ENCODE data around the gene PDAP1.
A peak's percentile ranks its signal among the peaks of the same experiment; 100 is the strongest.
"Not testable (repeated sequence)": the region's sequence is repeated elsewhere in the genome, so short reads cannot be mapped to it uniquely, and the experiment has no call there.

Gene PDAP1

DNA sequence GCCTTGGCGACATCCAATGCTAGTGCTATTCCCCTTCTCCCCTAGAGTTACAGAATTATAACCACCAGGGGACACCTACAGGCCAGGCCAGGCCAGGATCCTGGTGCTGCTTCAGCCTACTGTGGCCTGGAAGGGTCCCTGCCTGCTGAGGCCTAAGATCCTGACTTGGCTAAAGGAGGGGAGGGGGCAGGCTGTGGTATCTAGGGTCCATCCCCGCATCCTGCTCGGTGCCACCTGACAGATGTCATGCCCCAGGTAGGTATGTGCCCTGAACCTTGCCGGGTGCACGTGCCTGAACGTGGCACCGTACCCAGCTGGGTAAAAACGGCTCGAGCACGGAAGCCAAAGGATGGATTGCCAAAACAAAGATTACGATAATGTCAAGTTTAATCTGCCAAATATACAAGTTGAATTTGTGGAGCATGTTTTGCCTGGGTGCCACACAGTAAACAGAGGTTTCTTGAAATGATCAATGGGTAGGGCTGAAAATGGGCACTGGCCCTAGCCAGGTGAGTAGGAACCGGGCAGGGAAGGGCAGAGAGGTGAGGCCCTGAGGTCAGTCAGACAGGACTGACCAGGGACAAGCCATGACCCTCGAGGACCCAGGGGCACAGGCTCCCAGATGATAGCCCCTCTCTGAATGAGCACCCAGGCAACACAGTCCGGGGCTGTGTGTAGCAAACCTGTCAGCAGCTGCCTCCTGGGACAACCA is 12.6 kb downstream of the PDAP1 start:
- DNase-seq = no peak

- DNase-seq = no peak
Observed at GRCh38 chr7:99394188-99394502, 14.3 kb downstream of the PDAP1 start.

DNA sequence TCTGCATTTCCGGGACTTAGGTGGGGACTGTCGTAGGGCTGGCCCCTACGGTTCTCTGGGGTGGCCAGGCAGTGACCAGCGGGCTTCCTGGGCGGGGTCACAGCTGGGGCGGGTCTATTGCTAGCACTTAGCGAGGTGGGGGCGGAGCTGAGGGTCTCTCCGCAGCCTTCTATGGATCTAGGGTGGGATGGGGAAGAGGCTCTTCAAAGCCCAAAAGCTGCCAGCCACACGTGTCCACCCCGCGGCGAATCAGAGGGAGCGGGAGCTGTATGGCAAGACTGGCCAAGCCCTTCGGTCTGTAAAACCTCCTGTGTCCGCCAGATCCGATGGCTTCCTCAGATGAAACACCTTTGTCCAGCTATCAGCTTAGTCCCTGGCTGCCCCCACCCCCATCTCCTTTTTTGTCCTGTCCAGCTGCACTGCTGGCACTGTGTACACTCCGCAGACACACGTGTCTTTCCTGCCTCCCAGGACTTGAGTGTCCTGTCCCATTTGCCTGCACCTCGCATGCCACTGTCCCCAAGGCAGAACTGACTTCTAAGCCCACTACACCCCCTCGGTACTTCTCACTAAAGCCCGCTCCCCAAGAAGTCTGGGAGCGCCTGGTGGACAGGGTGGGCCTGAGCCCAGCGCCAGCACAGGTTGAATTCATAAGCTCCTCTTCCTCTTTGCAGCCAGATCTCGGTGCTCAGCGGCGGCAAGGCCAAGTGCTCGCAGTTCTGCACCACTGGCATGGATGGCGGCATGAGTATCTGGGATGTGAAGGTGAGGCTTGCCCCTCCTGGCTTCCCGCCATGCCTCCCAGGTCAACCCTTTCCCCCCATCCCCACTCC is 14.8 kb downstream of the PDAP1 start:
- DNase-seq = no peak

DNA sequence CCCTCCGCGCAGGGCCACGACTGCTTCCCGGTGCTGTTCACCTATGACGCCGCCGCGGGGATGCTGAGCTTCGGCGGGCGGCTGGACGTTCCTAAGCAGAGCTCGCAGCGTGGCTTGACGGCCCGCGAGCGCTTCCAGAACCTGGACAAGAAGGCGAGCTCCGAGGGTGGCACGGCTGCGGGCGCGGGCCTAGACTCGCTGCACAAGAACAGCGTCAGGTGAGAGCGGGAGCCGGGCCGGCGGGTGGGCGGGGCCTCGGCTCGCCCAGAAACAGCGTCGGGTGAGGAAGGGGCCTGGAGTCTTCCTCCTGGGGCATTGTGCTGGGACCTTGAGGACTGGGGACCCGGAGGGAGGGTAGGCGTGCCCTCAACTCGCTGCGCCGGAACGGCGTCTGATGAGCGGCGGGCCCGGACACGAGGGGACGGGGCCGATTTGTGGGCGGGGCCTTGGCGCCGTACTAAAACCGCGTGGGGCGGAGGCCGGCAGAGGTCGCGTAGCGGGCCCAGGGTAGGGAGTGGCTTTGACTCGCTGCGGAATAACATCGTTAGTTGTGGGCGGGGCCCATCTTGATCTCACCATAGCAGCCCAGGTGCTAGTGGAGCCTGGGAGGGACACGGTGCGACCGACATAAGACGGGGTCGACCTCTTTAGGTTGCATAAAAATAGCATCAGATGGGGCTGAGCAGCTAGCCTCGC is 15.6 kb downstream of the PDAP1 start:
- peak; percentile 86 for DNase-seq

DNA sequence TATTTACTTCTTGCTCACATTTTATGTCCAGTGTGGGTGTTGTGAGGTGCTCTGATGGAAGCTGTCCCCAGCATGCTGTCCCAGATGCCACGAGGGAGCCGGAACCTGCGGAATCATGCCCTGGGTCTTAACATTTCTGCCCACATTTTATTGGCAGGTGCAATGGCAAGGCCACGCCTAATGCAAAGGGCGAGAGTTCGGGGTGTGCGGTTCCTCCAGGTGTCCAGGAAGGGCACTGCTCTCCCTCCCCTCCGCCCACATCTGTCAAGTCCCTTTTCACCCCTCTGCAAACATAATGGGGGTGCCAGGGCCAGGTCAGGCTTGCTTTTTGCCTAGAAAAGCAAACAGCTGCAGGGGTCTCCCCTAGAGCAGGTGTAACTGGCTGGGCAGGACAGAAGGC is 16.4 kb downstream of the PDAP1 start:
- DNase-seq = no peak

DNA sequence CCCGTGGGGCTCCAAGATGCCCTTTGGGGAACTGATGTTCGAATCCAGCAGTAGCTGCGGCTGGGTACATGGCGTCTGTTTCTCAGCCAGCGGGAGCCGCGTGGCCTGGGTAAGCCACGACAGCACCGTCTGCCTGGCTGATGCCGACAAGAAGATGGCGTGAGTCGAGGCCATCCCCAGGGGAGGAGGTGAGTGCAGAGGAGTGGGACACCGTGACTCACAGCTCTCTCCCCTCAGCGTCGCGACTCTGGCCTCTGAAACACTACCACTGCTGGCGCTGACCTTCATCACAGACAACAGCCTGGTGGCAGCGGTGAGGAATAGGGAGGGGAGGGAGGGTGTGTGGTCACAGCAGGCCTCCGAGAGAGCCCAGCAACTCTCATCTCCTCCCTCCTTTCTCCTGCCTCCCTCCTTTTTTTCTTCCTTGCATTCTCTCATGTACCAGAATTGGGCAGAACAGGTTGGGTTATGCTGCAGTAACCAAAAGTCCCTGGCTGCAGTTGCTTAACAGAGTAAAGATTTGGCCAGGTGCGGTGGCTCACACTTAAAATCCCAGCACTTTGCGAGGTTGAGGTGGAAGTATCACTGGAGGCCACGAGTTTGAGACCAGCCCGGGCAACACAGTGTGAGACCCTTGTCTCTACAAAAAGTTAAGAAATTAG is 17.3 kb downstream of the PDAP1 start:
- DNase-seq = no peak

DNA sequence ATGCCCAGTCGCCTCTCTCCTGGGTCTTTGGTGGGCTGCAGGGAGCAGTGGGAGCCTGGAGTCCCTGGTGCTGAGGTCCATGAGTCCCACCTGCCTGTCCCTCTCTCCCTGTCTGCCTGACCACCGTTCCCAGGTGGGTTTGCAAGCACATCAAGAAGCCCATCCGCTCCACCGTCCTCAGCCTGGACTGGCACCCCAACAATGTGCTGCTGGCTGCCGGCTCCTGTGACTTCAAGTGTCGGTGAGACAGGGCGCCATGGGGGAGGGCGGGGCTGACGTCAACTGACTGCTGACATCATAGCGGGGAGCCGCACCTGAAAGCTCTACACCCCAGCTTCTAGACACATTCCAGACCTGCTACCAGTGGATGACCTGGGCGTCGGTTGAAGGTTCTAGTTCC is 18.6 kb downstream of the PDAP1 start:
- no peak for DNase-seq

- DNase-seq = no peak
Observed at GRCh38 chr7:99387912-99388311, 20.5 kb downstream of the PDAP1 start.

- not testable (repeated sequence) for DNase-seq
Observed at GRCh38 chr7:99387239-99387635, 21.2 kb downstream of the PDAP1 start.

DNA sequence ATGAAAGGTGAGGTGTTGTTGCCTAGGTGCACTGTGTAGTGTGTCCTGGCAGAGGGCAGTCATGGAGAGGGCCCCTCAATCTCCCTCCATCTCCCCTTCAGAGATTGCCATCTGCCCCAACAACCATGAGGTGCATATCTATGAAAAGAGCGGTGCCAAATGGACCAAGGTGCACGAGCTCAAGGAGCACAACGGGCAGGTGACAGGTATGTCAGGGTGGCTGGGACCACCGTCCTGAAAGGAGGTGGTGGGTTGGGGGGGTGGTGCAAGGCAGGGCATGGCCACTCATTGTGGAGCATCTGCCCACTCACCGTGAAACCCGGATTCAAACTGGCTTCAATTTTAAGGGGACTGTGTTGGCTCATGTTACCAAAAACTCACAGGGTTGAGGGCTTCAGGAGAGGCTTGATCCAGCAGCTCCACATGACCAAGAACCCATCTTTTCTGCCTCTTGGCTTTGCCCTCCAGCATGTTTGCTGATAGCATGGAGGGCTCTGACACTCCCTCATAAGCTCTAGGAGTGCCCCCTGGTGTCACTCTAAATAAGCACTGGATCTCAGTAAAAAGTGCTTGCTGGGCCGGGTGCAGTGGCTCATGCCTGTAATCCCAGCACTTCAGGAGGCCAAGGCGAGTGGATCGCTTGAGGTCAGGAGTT is 21.7 kb downstream of the PDAP1 start:
- peak; percentile 82 for DNase-seq

GRCh38 chr7:99385564-99385963 is 22.8 kb downstream of the PDAP1 start:
- no peak for DNase-seq

GRCh38 chr7:99384523-99384922 is 23.9 kb downstream of the PDAP1 start:
- no peak for DNase-seq

DNA sequence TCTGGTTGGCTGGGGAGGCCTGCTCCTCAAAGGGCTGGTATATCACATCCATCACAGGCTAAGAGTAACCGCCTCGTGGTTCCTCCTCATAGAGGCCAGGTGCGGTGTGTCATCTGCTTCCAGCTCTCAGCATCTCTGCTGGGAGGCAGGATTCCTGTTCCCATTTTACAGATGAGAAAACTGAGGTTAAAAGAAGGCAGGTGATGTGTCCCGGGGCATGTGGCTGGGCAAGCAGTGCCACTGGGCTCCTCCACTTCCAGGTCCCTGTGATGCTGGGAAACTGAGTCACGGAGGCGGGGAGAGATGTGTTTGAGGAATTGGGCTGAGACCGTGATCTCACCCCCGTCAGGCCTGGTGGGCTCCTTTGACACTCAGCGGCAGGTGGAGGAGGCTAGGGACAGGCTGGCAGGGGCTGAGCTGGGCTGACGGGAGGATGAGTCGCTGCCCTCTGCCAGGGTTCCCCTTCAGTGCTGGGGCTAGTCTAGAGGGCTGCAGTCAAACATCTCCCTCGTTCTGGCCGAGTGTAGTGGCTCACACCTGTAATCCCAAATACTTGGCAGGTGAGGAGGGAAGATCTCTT is 24.5 kb downstream of the PDAP1 start:
- no peak for DNase-seq

- DNase-seq = no peak
Observed at GRCh38 chr7:99383203-99383602, 25.2 kb downstream of the PDAP1 start.

DNA sequence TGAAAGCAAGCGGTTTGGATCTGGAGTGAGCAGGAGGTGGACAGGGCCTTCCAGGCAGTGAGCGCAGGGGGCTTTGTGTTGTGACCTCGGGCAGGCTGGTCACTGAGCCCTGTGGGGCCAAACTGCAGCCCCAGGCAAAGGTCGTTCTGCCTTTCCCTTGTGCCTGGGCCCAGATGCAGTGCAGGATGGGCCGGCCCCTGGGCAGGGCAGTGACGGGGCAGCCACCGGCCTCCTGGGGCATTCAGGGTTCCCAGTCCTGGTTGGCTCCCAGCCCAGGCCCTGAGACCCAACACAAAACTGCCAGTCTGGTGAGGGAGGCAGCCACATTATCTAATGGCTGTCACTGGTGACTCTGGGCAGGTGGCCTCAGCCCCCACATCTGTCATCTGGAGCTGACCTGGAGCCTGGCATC is 26.7 kb downstream of the PDAP1 start:
- peak; percentile 41 for DNase-seq

DNA sequence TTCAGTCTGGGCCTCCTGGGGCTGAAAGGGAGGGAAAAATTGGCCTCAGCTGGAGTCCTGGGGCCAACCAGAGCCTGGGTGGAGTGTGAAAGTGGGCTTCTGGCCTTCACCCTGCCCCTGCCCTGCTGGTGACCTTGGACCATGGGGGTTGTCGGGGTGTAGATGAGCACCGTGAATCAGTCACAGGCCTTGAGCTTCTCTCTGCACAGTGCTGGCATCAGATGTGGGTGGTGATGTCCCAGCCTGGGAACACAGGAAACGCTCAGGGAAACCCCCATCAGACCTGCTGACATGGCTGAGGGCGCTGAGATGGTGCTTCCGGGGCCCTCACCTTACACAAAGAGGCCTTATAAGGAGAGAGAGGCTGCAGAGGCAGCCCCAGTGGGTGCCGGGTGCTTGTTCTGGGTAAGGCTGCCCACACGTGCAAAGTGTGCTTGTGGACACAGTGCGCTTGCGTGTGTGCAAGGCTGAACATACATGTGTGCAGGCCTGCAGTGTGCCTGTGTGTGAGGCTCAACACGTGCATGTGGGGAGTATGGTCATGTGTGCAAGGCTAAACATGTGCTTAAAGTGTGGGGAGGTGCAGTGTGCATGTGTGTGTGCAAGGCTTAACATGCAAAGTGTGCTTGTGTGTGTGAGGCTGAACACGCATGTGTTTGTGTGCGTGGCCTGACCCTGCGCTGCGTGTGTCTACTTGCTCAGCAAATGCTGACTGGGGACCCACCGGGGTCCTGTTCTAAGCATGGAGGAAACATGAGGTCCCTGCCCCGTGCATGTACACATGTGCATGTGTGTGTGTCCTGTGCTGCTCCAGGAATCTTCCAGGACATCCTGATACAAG is 27.4 kb downstream of the PDAP1 start:
- DNase-seq = no peak

DNA sequence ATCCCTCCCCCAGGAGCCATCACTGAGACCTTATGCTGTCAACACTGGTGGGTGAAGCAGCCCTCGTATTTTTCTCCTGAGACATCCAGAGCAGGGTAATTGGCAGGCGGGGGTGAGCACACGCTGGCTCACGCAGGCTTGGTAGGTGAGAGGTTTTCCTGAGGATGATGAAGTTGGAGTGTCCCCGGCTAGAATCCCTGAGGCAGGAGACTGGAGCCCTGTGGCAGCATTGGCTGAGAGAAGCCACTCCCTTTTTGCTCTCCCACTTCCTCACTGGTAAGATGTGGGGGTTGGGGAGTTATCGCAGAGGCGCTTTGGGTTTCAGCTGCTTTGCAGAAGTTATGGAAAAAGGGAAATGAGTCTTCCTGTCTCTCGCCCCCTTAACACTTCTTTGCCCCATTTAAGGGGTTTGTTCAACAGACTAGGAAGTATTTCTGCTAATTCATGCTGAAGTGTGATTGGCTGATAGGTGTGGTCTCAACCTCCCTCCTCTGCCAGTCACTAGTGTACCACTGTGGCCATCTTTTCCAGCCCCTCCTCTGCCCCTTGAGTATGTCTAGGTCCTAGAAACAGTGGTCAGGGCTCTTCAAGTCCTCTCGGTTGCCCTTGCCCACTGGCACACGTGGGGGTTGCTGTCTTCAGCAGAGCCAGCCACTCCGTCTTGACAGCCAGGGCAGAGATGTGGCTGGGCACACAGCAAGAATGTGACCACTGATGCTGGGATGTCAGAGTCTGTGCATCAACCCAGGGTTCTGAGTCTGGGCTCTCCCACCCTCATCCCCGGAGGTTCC is 28.2 kb downstream of the PDAP1 start:
- DNase-seq = peak; percentile 84

- DNase-seq = not testable (repeated sequence)
Observed at GRCh38 chr7:99379693-99380031, 28.7 kb downstream of the PDAP1 start.

GRCh38 chr7:99379043-99379577 is 29.3 kb downstream of the PDAP1 start:
- peak; percentile 66 for DNase-seq

DNA sequence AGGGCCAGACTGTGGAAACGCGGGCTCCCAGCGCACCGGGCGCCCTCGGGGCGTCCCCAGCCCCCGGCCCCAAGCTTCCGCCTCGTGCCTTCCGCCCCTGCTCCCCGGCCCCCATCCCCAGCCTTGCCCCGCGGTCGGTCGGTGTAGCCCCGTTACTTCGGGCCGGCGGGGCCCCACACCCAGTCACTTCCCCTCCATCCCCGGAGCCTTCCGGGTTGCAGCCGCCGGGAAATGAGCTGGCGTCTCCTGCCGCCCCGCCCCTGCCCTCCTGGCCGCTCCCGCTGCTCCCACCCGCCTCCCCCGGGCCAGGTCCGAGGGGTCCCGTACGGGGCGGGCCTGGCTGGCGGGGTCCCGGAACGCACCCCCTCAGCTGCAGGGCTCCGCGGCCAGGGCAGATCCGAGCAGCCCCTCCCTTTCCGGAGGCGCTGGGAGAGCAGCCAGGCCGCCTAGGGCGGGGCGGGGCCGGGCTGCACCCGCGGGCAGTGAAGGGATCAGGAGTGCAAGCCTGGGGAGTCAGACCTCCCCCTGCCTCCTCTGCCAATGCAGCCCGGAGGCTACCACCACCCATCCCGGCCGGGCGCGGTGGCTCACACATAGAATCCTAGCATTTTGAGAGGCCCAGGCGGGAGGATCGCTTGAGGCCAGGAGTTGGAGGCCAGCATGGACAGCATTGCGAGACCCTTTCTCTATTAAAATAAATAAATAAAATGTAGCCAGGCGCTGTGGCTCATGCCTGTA is 33.2 kb downstream of the PDAP1 start:
- peak; percentile 85 for DNase-seq
